ENCODE results near the gene CCDC158.
"Not testable (repeated sequence)": the region's sequence is repeated elsewhere in the genome, so short reads cannot be mapped to it uniquely, and the experiment has no call there.

CCDC158 gene

GRCh38 chr4:76426272-76426671 lies 5.3 kb upstream of the CCDC158 start:
- DNase-seq = no peak

- not testable (repeated sequence) for DNase-seq
Observed at GRCh38 chr4:76423159-76423558, 2.2 kb upstream of the CCDC158 start.

GRCh38 chr4:76420188-76420761 lies 666 bp downstream of the CCDC158 start:
- DNase-seq = no peak

- no peak for DNase-seq
Observed at GRCh38 chr4:76410636-76411035, 10.3 kb downstream of the CCDC158 start.

GRCh38 chr4:76407440-76408119 lies 13.4 kb downstream of the CCDC158 start:
- no peak for DNase-seq

- DNase-seq = no peak
Observed at GRCh38 chr4:76406081-76406480, 14.9 kb downstream of the CCDC158 start.

GRCh38 chr4:76401654-76402053 lies 19.3 kb downstream of the CCDC158 start:
- DNase-seq = no peak

- DNase-seq = no peak
Observed at GRCh38 chr4:76388160-76388908, 32.6 kb downstream of the CCDC158 start.

GRCh38 chr4:76386566-76387305 lies 34.2 kb downstream of the CCDC158 start:
- DNase-seq = no peak

GRCh38 chr4:76385974-76386373 lies 35.0 kb downstream of the CCDC158 start:
- no peak for DNase-seq

GRCh38 chr4:76384052-76384451 lies 36.9 kb downstream of the CCDC158 start:
- no peak for DNase-seq

- DNase-seq = no peak
Observed at GRCh38 chr4:76383001-76383400, 37.9 kb downstream of the CCDC158 start.

GRCh38 chr4:76381986-76382385 lies 39.0 kb downstream of the CCDC158 start:
- DNase-seq = no peak

GRCh38 chr4:76380561-76380960 lies 40.4 kb downstream of the CCDC158 start:
- DNase-seq = no peak

- DNase-seq = no peak
Observed at GRCh38 chr4:76377911-76378310, 43.0 kb downstream of the CCDC158 start.

- DNase-seq = no peak
Observed at GRCh38 chr4:76377481-76377901, 43.5 kb downstream of the CCDC158 start.

- DNase-seq = no peak
Observed at GRCh38 chr4:76376534-76376933, 44.4 kb downstream of the CCDC158 start.

GRCh38 chr4:76375703-76376102 lies 45.2 kb downstream of the CCDC158 start:
- DNase-seq = no peak

- no peak for DNase-seq
Observed at GRCh38 chr4:76374798-76375197, 46.1 kb downstream of the CCDC158 start.

- DNase-seq = no peak
Observed at GRCh38 chr4:76373919-76374552, 46.9 kb downstream of the CCDC158 start.

- no peak for DNase-seq
Observed at GRCh38 chr4:76366737-76367136, 54.2 kb downstream of the CCDC158 start.

- no peak for DNase-seq
Observed at GRCh38 chr4:76365636-76366035, 55.3 kb downstream of the CCDC158 start.

GRCh38 chr4:76364763-76365162 lies 56.2 kb downstream of the CCDC158 start:
- no peak for DNase-seq
